Mammary epithelial cell (primary cell): ENCODE results near the gene SERPIND1.

ENCODE experiments used
- CTCF ChIP-seq, 2 donors: IDR thresholded peaks in 1 of 2; conservative IDR thresholded peaks in 1 of 2; 2 replicates each; pipeline ENCODE4 v1.5.1; 2011 to 2012; ENCODE audit warnings: inconsistent platforms in 2 of 2, low read length in 2 of 2, mild to moderate bottlenecking in 2 of 2, control low read depth in 1 of 2, low read depth in 1 of 2; ENCODE audit not compliant: insufficient read depth in 1 of 2; ENCODE audit errors: extremely low read depth in 1 of 2
- EZH2 ChIP-seq: IDR thresholded peaks from 2 replicates; pipeline ENCODE4 v1.6.1; 2012; ENCODE audit warnings: low read length, inconsistent platforms, borderline replicate concordance

GRCh38 chr22:20752873-20753272, 21.0 kb upstream of the SERPIND1 start:
- TF ChIP-seq EZH2 (no peak), CTCF (conservative IDR thresholded peaks at IDR 0.05 in 1 of 2, IDR thresholded peaks at IDR 0.05 in 1 of 2; ENCODE audit: extremely low read depth in 1 of 2, insufficient read depth in 1 of 2, low read depth in 1 of 2, low read length in 2 of 2) (no peak)
